Middle frontal gyrus (tissue), 1 donor: ENCODE data around the gene ZBTB11.
"Not testable (repeated sequence)": the region's sequence is repeated elsewhere in the genome, so short reads cannot be mapped to it uniquely, and the experiment has no call there.

Source experiments
- DNase-seq: peaks from one replicate; pipeline ENCODE4 v3.0.0-alpha.2; 2015; ENCODE audit warnings: low spot score; ENCODE audit errors: extremely low spot score

The ZBTB11 gene

DNA sequence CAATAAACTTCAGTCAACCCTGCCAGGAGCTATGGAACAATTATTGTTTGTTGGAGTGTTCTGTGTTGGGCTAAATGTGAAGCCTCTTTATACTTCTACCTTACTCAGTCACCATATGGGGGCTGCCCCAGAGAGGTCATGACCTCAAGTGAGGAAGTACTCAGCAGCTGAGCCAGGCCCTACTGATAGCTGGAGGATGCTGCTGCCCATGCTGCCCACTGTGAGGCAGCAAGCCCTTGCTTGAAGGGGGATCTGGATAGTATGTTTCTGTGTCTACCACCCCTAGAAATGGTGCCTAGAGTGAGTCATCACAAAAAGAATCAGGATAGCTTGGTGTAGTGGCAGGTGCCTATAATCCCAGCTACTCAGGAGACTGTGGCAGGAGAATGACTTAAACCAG lies 14.0 kb upstream of the ZBTB11 start:
- no peak for DNase-seq

- no peak for DNase-seq
These were observed 12.4 kb upstream of the ZBTB11 start for GRCh38 chr3:101689286-101689685.

GRCh38 chr3:101687142-101687931 lies 10.4 kb upstream of the ZBTB11 start:
- DNase-seq, result no peak

GRCh38 chr3:101685870-101686307 lies 9.0 kb upstream of the ZBTB11 start:
- DNase-seq, result no peak

DNA sequence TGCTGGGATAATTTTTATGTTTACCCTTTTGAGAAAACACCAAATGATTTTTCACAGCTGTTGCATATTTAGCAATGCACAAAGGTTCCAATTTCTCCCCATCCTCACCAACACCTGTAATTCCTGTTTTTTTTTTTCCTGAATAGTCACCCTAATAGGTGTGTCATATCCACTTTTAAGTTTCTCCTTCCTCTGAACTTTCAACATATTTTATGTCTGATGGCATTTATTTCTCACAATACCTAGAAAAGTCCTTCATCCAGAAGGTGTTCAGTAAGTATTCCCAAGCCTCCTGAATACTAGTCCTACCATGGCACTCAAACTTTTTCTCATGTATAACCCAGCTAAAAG lies 8.1 kb upstream of the ZBTB11 start:
- DNase-seq, result no peak

DNA sequence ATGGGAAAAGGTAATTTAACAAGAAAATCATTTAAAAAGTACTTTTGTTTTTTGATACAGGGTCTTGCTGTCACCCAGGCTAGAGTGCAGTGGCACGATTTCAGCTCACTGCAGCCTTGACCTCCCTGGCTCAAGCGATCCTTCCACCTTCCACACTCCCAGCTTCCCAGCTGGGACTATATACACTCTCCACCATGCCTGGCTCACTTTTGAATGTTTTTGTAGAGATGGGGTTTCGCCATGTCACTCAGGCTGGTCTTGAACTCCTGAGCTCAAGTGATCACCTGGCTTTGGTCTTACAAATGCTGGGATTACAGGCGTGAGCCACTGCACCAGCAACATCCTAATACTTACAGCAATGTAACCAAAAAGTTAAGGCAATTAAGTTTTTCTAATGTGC lies 3.5 kb upstream of the ZBTB11 start:
- DNase-seq, result no peak

GRCh38 chr3:101678837-101679236 lies 1.9 kb upstream of the ZBTB11 start:
- not testable (repeated sequence) for DNase-seq

GRCh38 chr3:101677436-101678286 lies 729 bp upstream of the ZBTB11 start:
- DNase-seq, result no peak

DNA sequence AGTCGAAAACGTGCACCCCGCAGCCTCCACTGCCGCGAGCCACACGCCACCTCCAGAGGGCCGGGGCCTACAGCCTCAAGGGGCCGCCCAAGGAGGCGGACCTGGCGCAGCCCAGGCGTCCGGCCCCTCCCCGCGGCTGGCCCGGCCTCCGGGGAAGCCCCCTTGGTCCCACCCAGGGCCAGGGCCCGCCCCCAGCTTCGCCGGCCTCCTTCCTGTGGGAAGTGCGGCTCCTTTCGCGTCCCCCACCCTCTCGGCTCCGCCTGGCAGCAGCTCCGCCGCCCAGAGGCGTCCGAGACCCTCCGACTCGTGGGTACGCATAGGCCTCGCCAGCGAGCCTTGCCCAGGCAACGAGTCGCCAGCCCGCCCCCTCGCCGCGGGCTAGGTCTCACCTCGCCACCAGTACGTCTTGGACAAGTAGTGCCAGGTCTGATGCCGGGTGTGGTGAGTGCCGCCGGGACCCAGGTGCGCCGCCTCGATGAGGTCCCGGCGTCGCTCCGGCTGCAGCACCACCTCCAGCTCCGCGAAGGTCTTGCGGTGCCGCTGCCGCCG lies 642 bp downstream of the ZBTB11 start:
- DNase-seq, result peak; percentile 75

DNA sequence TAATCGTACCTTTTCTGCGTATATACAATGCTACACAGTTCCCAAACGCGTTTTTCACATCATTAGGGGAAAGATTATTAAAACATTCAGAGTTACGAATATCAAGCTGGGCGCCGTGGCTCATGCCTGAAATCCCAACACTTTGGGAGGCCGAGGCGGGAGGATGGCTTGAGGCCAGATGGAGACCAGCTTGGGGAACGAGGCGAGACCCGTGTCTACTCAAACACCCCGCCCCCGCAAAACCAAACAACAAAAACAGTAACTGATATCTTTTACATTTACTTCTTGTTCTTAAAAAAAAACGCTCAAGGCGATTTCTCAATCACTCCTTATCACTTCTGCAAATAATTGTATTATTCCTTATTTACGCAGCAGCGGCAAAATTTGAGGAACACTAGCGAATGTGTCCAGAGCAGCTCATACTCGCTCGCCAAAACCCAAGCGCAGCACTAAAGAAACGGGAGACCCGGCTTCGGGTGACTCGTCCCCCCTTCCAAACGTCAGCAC lies 1.2 kb downstream of the ZBTB11 start:
- no peak for DNase-seq

DNA sequence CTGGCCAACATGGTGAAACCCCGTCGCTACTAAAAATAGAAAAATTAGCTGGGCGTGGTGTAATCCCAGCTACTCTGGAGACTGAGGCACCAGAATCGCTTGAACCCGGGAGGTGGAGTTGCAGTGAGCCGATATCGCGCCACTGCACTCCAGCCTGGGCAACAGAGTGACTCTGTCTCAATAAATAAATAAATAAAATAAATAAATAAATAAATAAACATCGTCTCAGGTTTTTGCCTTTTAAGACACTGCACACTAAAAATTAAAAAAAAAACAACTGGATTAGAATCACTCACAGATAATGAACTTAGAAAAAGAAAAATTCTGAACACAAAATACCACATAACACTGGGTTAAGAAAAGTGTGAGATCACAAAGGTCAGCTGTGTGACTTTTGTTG lies 2.4 kb downstream of the ZBTB11 start:
- DNase-seq, result no peak

- no peak for DNase-seq
These were observed 3.0 kb downstream of the ZBTB11 start for GRCh38 chr3:101673953-101674352.

- DNase-seq, result no peak
These were observed 5.9 kb downstream of the ZBTB11 start for GRCh38 chr3:101671014-101671413.

- DNase-seq, result no peak
These were observed 9.1 kb downstream of the ZBTB11 start for GRCh38 chr3:101667844-101668243.

DNA sequence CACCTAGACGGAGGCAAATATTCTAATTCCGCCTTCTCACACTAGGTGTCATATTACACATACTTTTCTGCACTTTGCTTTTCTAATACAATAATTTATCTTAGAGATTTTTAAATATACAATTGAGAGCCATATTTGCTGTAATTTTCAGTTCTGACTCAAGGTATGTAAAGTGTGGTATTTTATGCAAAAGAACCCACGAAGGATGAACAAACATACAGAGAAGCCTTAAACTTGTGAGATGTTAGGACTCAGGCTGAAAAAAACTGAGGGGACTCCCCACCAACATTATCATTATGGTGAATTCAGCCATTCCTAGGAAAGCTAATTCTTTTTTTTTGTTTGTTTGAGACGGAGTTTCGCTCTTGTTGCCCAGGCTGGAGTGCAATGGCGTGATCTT lies 9.6 kb downstream of the ZBTB11 start:
- no peak for DNase-seq

DNA sequence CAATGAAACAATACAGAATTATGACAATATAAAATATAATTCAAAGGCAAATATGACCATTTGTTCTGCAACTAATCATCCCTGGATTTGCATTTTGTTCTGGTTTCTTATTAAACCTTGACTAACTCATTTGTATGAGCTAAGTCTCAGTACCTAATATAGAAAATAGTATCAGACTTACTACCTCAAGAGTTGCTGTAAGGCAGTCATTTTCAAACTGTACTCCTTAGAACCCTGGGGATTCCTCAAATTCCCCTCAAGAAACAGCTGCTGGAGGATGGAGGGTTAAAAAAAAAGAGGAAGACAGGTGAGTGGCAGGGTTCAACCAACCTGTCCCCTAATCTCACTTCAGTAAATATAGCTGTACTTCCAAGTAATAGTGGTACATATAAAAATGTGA lies 11.1 kb downstream of the ZBTB11 start:
- DNase-seq, result no peak

DNA sequence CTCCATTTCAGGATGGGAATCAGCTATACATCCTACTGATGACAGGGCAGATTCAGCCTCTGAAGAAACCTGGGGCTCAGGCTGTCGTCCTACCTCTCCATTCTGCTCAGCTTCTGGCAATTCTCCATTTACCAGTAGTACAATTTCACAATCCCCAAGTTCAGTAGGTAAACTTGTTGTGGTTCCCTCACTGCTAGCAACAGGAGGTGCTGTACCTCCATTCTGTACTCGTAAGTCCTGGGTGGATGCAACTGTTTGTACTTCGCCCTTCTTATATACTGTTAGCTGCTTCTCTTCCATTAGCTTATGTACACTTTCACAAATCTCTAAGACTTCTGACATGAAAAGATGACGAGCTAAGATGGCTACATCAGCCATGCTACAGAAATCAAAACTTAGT lies 11.6 kb downstream of the ZBTB11 start:
- DNase-seq, result no peak

DNA sequence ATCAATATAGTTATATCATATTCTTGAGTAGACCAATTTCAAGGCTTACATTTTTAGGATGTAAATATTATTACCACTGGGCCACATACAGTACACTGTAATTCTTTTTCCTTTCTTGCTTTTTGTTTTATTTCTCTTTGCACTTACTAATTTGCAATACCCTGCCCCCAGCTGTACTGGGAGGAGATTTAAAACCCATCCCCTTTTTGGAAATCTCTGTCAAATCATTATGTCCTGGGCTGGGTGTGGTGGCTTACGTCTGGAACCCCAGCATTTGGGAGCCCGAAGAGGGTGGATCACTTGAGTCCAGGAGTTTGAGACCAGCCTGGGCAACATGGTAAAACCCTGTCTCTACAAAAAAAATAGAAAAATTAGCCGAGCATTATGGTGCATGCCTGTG lies 16.2 kb downstream of the ZBTB11 start:
- DNase-seq, result no peak

DNA sequence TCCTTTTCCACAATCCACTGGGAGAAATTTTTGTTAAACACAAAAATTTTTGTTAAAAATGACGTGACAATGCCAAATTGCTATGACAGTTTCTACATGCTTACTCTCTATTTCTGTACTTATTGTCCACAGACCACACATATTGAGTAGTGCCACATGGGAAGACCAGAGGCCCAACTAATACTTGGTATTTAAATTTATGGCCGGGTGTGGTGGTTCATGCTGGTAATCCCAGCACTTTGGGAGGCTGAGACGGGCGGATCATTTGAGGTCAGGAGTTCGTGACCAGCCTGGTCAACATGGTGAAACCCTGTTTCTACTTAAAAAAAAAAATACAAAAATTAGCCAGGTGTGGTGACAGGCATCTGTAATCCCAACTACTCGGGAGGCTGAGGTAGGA lies 20.3 kb downstream of the ZBTB11 start:
- no peak for DNase-seq

DNA sequence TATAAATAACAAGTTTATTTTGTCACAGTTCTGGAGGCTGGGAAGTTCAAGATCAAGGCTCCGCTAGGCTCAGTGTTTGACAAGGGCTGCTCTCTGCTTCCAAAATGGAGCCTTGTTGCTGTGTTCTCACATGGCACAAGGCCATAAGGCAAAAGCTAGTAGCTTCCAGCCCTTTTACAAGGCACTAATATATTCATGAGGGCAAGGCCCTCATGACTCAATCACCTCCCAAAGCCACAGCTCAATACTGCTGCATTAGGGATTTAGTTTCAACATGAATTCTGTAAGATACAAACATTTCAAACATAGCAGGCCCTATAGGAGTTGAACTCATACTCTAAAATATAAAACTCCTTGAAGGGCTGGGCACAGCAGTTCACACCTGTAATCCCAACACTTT lies 30.2 kb downstream of the ZBTB11 start:
- DNase-seq, result no peak

- no peak for DNase-seq
These were observed 32.9 kb downstream of the ZBTB11 start for GRCh38 chr3:101643861-101644613.
